ENCODE data around the gene EFTUD2. TPM values are rescaled to one million over a fixed set of nuclear protein-coding genes. Genes with fewer than 3 reads are reported as not detected.

EFTUD2 gene
- total and polyA plus RNA-seq, 2 experiments from 2014 or later: 60.1 to 63.7 TPM

DNA sequence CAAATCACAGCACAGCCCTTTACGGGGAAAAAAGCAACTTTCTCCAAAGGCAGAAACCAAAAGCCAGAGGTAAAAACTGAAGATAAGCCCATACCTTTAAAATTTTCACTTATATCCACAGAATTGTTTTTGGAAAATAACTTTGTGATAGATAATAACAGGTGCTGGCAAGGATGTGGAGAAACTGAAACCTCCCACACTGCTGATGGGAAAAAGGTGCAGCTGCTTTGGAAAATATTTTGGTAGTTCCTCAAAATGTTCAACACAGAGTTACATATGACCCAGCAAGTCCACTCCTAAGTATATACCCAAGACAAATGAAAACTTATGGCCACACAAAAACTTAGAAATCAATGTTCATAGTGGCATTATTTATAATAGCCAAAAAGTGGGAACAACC, 12.2 kb downstream of the EFTUD2 start:
- H3K9ac ChIP-seq: no peak overlapping the region
- in situ Hi-C loops (cut with MboI): no loop called here
- no peak for TF ChIP-seq EZH2 (IDR thresholded peaks at IDR 0.05; ENCODE audit: insufficient read depth, poor library complexity, severe bottlenecking)
- TF ChIP-seq EZH2phosphoT487 (IDR thresholded peaks at IDR 0.05; ENCODE audit: insufficient read depth, low read depth): no peak
- no peaks in the 10 kb centered on the region for H3K4me1 ChIP-seq (ENCODE audit: insufficient read depth)
- peaks cover 42% of the 10 kb centered on the region for H3K36me3 ChIP-seq (ENCODE audit: low read depth)
- H3K27me3 ChIP-seq (replicated peaks; ENCODE audit: insufficient read depth): no peaks in the 10 kb centered on the region
- peaks cover 3% of the 10 kb centered on the region; the same call in 1 of the 2 replicates for H4K20me1 ChIP-seq (ENCODE audit: insufficient read depth)
- no peak overlapping the region for H3K27ac ChIP-seq
- no peaks in the 10 kb centered on the region for H3K9me3 ChIP-seq (ENCODE audit: low read depth)
- H3K9me2 ChIP-seq (ENCODE audit: insufficient read depth): no peaks in the 10 kb centered on the region
- no peak for DNase-seq
- 100% methylated on average over 1 of the region's 1 CpG for WGBS, 2 experiments (ENCODE audit: low coverage in 1 of 2, low lambda C conversion rate in 2 of 2, missing lambda C conversion rate in 2 of 2)
- peaks cover 59% of the 10 kb centered on the region for H3K79me2 ChIP-seq (ENCODE audit: insufficient read depth)
- no peak overlapping the region for H3K4me3 ChIP-seq
- no peak overlapping the region for H3K4me2 ChIP-seq (ENCODE audit: unreplicated experiment)
- H3F3A ChIP-seq (ENCODE audit: insufficient read depth): no peaks in the 10 kb centered on the region
- H2AFZ ChIP-seq: no peak overlapping the region

DNA sequence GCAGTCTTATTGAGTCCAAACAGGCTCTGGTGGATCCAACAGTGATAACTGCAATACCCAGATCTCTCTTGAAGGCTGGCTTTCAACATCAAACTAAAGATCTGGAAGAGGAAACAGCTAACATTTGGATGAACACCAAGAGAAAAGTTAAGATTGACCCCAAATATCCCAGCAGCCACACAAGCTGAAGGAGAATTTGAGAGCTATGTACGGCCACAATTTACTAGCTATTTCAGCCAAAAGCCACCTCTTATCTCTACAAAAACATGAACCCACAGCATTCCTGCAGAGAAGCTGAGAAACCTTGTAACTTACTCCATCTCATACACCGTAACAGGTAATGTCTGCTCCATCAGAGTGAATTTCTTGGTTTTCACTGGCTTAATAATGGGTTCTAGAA, 14.3 kb downstream of the EFTUD2 start:
- H4K20me1 ChIP-seq (ENCODE audit: insufficient read depth): peaks cover 3% of the 10 kb centered on the region; the same call in 1 of the 2 replicates
- no peak overlapping the region for H3K9ac ChIP-seq
- H3K4me3 ChIP-seq: no peak overlapping the region
- H3K36me3 ChIP-seq (ENCODE audit: low read depth): peaks cover 54% of the 10 kb centered on the region
- no peaks in the 10 kb centered on the region for H3F3A ChIP-seq (ENCODE audit: insufficient read depth)
- no peaks in the 10 kb centered on the region for H3K27me3 ChIP-seq (replicated peaks; ENCODE audit: insufficient read depth)
- H3K27ac ChIP-seq: no peak overlapping the region
- H3K4me2 ChIP-seq (ENCODE audit: unreplicated experiment): no peak overlapping the region
- peaks cover 38% of the 10 kb centered on the region for H3K79me2 ChIP-seq (ENCODE audit: insufficient read depth)
- DNase-seq: no peak
- 98 to 100% methylated on average over 2 of the region's 2 CpGs for WGBS, 2 experiments (ENCODE audit: low coverage in 1 of 2, low lambda C conversion rate in 2 of 2, missing lambda C conversion rate in 2 of 2)
- no peak overlapping the region for H2AFZ ChIP-seq
- no peaks in the 10 kb centered on the region for H3K9me2 ChIP-seq (ENCODE audit: insufficient read depth)
- H3K9me3 ChIP-seq (ENCODE audit: low read depth): no peaks in the 10 kb centered on the region
- TF ChIP-seq EZH2phosphoT487 (IDR thresholded peaks at IDR 0.05; ENCODE audit: insufficient read depth, low read depth): no peak
- in situ Hi-C loops (cut with MboI): no loop called here
- no peaks in the 10 kb centered on the region for H3K4me1 ChIP-seq (ENCODE audit: insufficient read depth)

- no peak overlapping the region for H2AFZ ChIP-seq
- no peak overlapping the region for H3K27ac ChIP-seq
- no peak for DNase-seq
- H3K27me3 ChIP-seq (replicated peaks; ENCODE audit: insufficient read depth): no peaks in the 10 kb centered on the region
- in situ Hi-C loops (cut with MboI): no loop called here
- 88 to 89% methylated on average over 4 of the region's 4 CpGs for WGBS, 2 experiments (ENCODE audit: low coverage in 1 of 2, low lambda C conversion rate in 2 of 2, missing lambda C conversion rate in 2 of 2)
- no peaks in the 10 kb centered on the region for H3K9me2 ChIP-seq (ENCODE audit: insufficient read depth)
- no peaks in the 10 kb centered on the region for H4K20me1 ChIP-seq (ENCODE audit: insufficient read depth)
- TF ChIP-seq EZH2 (IDR thresholded peaks at IDR 0.05; ENCODE audit: insufficient read depth, poor library complexity, severe bottlenecking) (no peak), EZH2phosphoT487 (IDR thresholded peaks at IDR 0.05; ENCODE audit: insufficient read depth, low read depth) (no peak)
- H3F3A ChIP-seq (ENCODE audit: insufficient read depth): peaks cover 9% of the 10 kb centered on the region
- H3K79me2 ChIP-seq (ENCODE audit: insufficient read depth): 0 out of 2 replicates have a peak, but pooled peaks cover 18% of the 10 kb centered on the region
- peaks cover 70% of the 10 kb centered on the region for H3K36me3 ChIP-seq (ENCODE audit: low read depth)
- H3K9ac ChIP-seq: no peak overlapping the region
- H3K9me3 ChIP-seq (ENCODE audit: low read depth): no peaks in the 10 kb centered on the region
- no peak overlapping the region for H3K4me3 ChIP-seq
- H3K4me1 ChIP-seq (ENCODE audit: insufficient read depth): no peaks in the 10 kb centered on the region
- H3K4me2 ChIP-seq (ENCODE audit: unreplicated experiment): no peak overlapping the region
Measured at GRCh38 chr17:44881145-44881544, 18.1 kb downstream of the EFTUD2 start.

DNA sequence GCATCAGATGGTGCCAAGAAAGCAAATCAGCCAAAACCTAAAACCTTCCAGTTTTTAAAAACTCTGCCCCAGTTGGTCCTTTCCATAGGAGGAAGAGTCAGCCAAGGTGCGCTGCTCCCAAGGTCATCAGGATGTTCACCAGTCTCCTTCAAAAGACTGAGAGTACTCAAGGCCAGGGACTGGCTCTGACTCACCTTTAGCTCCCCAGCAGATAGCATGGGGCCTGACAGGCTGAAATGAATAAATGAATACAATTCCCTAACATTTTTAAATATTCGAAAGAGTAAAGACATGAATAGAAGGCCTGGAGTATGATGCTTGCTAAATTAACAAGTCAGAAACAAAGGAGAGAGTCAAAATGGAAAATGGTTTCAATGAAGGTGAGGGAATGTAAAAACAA, 19.2 kb downstream of the EFTUD2 start:
- Histone ChIP-seq H3K27ac (no peak overlapping the region), H4K20me1 (ENCODE audit: insufficient read depth) (no peaks in the 10 kb centered on the region), H3K4me3 (no peak overlapping the region), H3K9ac (no peak overlapping the region), H3K4me2 (ENCODE audit: unreplicated experiment) (no peak overlapping the region), H3F3A (ENCODE audit: insufficient read depth) (peaks cover 9% of the 10 kb centered on the region), H3K9me2 (ENCODE audit: insufficient read depth) (no peaks in the 10 kb centered on the region), H3K4me1 (ENCODE audit: insufficient read depth) (no peaks in the 10 kb centered on the region), H3K36me3 (ENCODE audit: low read depth) (peaks cover 62% of the 10 kb centered on the region), H2AFZ (no peak overlapping the region), H3K79me2 (ENCODE audit: insufficient read depth) (0 out of 2 replicates have a peak, but pooled peaks cover 16% of the 10 kb centered on the region), H3K9me3 (ENCODE audit: low read depth) (no peaks in the 10 kb centered on the region), H3K27me3 (replicated peaks; ENCODE audit: insufficient read depth) (no peaks in the 10 kb centered on the region)
- TF ChIP-seq EZH2phosphoT487 (IDR thresholded peaks at IDR 0.05; ENCODE audit: insufficient read depth, low read depth): no peak
- TF ChIP-seq EZH2 (IDR thresholded peaks at IDR 0.05; ENCODE audit: insufficient read depth, poor library complexity, severe bottlenecking): no peak
- in situ Hi-C loops (cut with MboI): no loop called here
- no peak for DNase-seq
- 98 to 100% methylated on average over 2 of the region's 2 CpGs for WGBS, 2 experiments (ENCODE audit: low coverage in 1 of 2, low lambda C conversion rate in 2 of 2, missing lambda C conversion rate in 2 of 2)

- H3K9ac ChIP-seq: no peak overlapping the region
- in situ Hi-C loops (cut with MboI): no loop called here
- WGBS, 2 experiments (ENCODE audit: low coverage in 1 of 2, low lambda C conversion rate in 2 of 2, missing lambda C conversion rate in 2 of 2): 94 to 98% methylated on average over 6 of the region's 6 CpGs
Measured at GRCh38 chr17:44879376-44879775, 19.9 kb downstream of the EFTUD2 start.

More at GRCh38 chr17:44879376-44879775, 19.9 kb downstream of the EFTUD2 start:
- H3K27ac ChIP-seq: no peak overlapping the region
- H2AFZ ChIP-seq: no peak overlapping the region
- DNase-seq: no peak
- H4K20me1 ChIP-seq (ENCODE audit: insufficient read depth): no peaks in the 10 kb centered on the region
- H3K27me3 ChIP-seq (replicated peaks; ENCODE audit: insufficient read depth): no peaks in the 10 kb centered on the region
- no peaks in the 10 kb centered on the region for H3K9me2 ChIP-seq (ENCODE audit: insufficient read depth)
- H3F3A ChIP-seq (ENCODE audit: insufficient read depth): peaks cover 9% of the 10 kb centered on the region
- TF ChIP-seq EZH2 (IDR thresholded peaks at IDR 0.05; ENCODE audit: insufficient read depth, poor library complexity, severe bottlenecking): no peak
- no peak for TF ChIP-seq EZH2phosphoT487 (IDR thresholded peaks at IDR 0.05; ENCODE audit: insufficient read depth, low read depth)
- H3K4me1 ChIP-seq (ENCODE audit: insufficient read depth): no peaks in the 10 kb centered on the region
- H3K36me3 ChIP-seq (ENCODE audit: low read depth): peaks cover 62% of the 10 kb centered on the region
- 0 out of 2 replicates have a peak, but pooled peaks cover 12% of the 10 kb centered on the region for H3K79me2 ChIP-seq (ENCODE audit: insufficient read depth)
- no peaks in the 10 kb centered on the region for H3K9me3 ChIP-seq (ENCODE audit: low read depth)
- H3K4me2 ChIP-seq (ENCODE audit: unreplicated experiment): no peak overlapping the region
- no peak overlapping the region for H3K4me3 ChIP-seq

All from GM23248 (cell line).